GM12872 (cell line): Measurements from ENCODE around the gene NCEH1.

Experiments used
- CTCF ChIP-seq: IDR thresholded peaks from 3 replicates; pipeline ENCODE4 v1.5.1; 2011; ENCODE audit warnings: low read depth, mild to moderate bottlenecking, low read length, moderate library complexity; ENCODE audit not compliant: insufficient read depth

NCEH1 gene

GRCh38 chr3:172646439-172647015 lies 64.3 kb downstream of the NCEH1 start:
- no peak for TF ChIP-seq CTCF

GRCh38 chr3:172644258-172644657 lies 66.6 kb downstream of the NCEH1 start:
- TF ChIP-seq CTCF = no peak

GRCh38 chr3:172643506-172644179 lies 67.2 kb downstream of the NCEH1 start:
- no peak for TF ChIP-seq CTCF

GRCh38 chr3:172641291-172641690 lies 69.6 kb downstream of the NCEH1 start:
- TF ChIP-seq CTCF = no peak

- no peak for TF ChIP-seq CTCF
These were observed 70.1 kb downstream of the NCEH1 start for GRCh38 chr3:172640751-172641150.

GRCh38 chr3:172635588-172635987 lies 75.3 kb downstream of the NCEH1 start:
- TF ChIP-seq CTCF = no peak

GRCh38 chr3:172634948-172635347 lies 75.9 kb downstream of the NCEH1 start:
- TF ChIP-seq CTCF = no peak
